ENCODE results near the gene CREB5.

DNA sequence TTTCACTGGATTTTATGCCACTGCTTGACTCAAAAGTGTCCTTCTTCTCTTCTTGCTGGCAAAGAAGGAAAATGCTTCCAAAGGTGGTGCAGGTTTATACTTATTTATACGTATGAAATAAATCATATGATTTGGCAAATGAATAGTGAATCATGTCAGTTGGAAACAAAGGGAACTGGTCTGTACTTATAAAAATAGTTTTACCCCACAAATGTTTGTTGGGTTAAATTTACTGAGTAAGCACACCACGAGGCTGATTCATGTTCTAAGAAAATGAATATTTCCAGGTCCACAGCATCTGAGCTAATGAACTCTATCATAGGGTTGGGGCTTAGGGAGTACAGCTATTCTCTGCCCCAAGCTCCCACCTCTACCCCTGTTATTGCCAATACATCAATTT lies 313.6 kb downstream of the CREB5 start:
- TF ChIP-seq, protein P1, sequence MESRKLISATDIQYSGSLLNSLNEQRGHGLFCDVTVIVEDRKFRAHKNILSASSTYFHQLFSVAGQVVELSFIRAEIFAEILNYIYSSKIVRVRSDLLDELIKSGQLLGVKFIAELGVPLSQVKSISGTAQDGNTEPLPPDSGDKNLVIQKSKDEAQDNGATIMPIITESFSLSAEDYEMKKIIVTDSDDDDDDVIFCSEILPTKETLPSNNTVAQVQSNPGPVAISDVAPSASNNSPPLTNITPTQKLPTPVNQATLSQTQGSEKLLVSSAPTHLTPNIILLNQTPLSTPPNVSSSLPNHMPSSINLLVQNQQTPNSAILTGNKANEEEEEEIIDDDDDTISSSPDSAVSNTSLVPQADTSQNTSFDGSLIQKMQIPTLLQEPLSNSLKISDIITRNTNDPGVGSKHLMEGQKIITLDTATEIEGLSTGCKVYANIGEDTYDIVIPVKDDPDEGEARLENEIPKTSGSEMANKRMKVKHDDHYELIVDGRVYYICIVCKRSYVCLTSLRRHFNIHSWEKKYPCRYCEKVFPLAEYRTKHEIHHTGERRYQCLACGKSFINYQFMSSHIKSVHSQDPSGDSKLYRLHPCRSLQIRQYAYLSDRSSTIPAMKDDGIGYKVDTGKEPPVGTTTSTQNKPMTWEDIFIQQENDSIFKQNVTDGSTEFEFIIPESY (CRISPR knock-in tag; IDR thresholded peaks at IDR 0.05): no peak
- TF ChIP-seq, protein P2, sequence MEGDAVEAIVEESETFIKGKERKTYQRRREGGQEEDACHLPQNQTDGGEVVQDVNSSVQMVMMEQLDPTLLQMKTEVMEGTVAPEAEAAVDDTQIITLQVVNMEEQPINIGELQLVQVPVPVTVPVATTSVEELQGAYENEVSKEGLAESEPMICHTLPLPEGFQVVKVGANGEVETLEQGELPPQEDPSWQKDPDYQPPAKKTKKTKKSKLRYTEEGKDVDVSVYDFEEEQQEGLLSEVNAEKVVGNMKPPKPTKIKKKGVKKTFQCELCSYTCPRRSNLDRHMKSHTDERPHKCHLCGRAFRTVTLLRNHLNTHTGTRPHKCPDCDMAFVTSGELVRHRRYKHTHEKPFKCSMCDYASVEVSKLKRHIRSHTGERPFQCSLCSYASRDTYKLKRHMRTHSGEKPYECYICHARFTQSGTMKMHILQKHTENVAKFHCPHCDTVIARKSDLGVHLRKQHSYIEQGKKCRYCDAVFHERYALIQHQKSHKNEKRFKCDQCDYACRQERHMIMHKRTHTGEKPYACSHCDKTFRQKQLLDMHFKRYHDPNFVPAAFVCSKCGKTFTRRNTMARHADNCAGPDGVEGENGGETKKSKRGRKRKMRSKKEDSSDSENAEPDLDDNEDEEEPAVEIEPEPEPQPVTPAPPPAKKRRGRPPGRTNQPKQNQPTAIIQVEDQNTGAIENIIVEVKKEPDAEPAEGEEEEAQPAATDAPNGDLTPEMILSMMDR (CRISPR knock-in tag; IDR thresholded peaks at IDR 0.05): no peak
- TF ChIP-seq ZSCAN21 (CRISPR knock-in tag; IDR thresholded peaks at IDR 0.05; ENCODE audit: borderline replicate concordance) (no peak), HMG20A (CRISPR knock-in tag; IDR thresholded peaks at IDR 0.05; ENCODE audit: borderline replicate concordance) (no peak), BHLHE40 (IDR thresholded peaks at IDR 0.05; ENCODE audit: low read length) (no peak), NFYB (CRISPR knock-in tag; IDR thresholded peaks at IDR 0.05) (no peak), ZNF792 (CRISPR knock-in tag; IDR thresholded peaks at IDR 0.05) (no peak), ZZZ3 (CRISPR knock-in tag; IDR thresholded peaks at IDR 0.05; ENCODE audit: borderline replicate concordance) (no peak), ZNF703 (CRISPR knock-in tag; IDR thresholded peaks at IDR 0.05; ENCODE audit: borderline replicate concordance) (no peak), ZNF775 (CRISPR knock-in tag; IDR thresholded peaks at IDR 0.05; ENCODE audit: borderline replicate concordance) (no peak)
- TF ChIP-seq, protein P3, sequence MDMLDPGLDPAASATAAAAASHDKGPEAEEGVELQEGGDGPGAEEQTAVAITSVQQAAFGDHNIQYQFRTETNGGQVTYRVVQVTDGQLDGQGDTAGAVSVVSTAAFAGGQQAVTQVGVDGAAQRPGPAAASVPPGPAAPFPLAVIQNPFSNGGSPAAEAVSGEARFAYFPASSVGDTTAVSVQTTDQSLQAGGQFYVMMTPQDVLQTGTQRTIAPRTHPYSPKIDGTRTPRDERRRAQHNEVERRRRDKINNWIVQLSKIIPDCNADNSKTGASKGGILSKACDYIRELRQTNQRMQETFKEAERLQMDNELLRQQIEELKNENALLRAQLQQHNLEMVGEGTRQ (IDR thresholded peaks at IDR 0.05; ENCODE audit: low read depth, low read length): no peak
- TF ChIP-seq, protein P3 (CRISPR knock-in tag; IDR thresholded peaks at IDR 0.05; ENCODE audit: borderline replicate concordance): no peak
